Mucosa of rectum (tissue), 2 donors: Measurements from ENCODE around the gene MLLT10.
A peak's percentile ranks its signal among the peaks of the same experiment; 100 is the strongest.

Experiments
- H3K27ac ChIP-seq, 2 donors: one replicate each; pipeline ENCODE4 v1.7.0; 2013; ENCODE audit warnings: inconsistent platforms in 2 of 2, low read depth in 2 of 2, low read length in 2 of 2
- H3K27me3 ChIP-seq, 2 donors: one replicate each; pipeline ENCODE4 v1.7.0; 2013; ENCODE audit warnings: low read length in 2 of 2; ENCODE audit not compliant: control insufficient read depth in 2 of 2, insufficient read depth in 2 of 2
- H3K36me3 ChIP-seq, 2 donors: one replicate each; pipeline ENCODE4 v1.7.0; 2013; ENCODE audit warnings: low read length in 2 of 2; ENCODE audit not compliant: control insufficient read depth in 2 of 2, insufficient read depth in 2 of 2
- H3K4me1 ChIP-seq, 2 donors: one replicate each; pipeline ENCODE4 v1.7.0; 2013; ENCODE audit warnings: low read length in 2 of 2, mild to moderate bottlenecking in 1 of 2; ENCODE audit not compliant: control insufficient read depth in 2 of 2, insufficient read depth in 2 of 2
- H3K4me3 ChIP-seq, 2 donors: one replicate each; pipeline ENCODE4 v1.7.0; 2013; ENCODE audit warnings: low read length in 2 of 2
- H3K9ac ChIP-seq, 2 donors: one replicate each; pipeline ENCODE4 v1.7.0; 2013; ENCODE audit warnings: low read length in 2 of 2, low read depth in 1 of 2, mild to moderate bottlenecking in 1 of 2
- H3K9me3 ChIP-seq, 2 donors: one replicate each; pipeline ENCODE4 v1.7.0; 2013; ENCODE audit warnings: low read length in 2 of 2; ENCODE audit not compliant: control insufficient read depth in 2 of 2
- donor health status: healthy.
- donor health status: Normal muscosa, but diverticular disease.

The MLLT10 gene

GRCh38 chr10:21522631-21523406 lies 11.2 kb upstream of the MLLT10 start:
- no peaks in the 10 kb centered on the region for H3K9me3 ChIP-seq
- no peaks in the 10 kb centered on the region for H3K36me3 ChIP-seq
- H3K9ac ChIP-seq = no peak overlapping the region
- H3K27ac ChIP-seq = no peak overlapping the region
- no peak overlapping the region for H3K4me3 ChIP-seq
- H3K27me3 ChIP-seq = peaks cover 27% of the 10 kb centered on the region in 2 donors
- peaks cover 9 to 21% of the 10 kb centered on the region in 2 donors for H3K4me1 ChIP-seq

GRCh38 chr10:21523557-21524008 lies 10.4 kb upstream of the MLLT10 start:
- H3K9ac ChIP-seq = no peak overlapping the region
- H3K27me3 ChIP-seq = peaks cover 20% of the 10 kb centered on the region in 2 donors
- H3K4me1 ChIP-seq = peaks cover 9 to 16% of the 10 kb centered on the region in 2 donors
- no peak overlapping the region for H3K27ac ChIP-seq
- H3K9me3 ChIP-seq = no peaks in the 10 kb centered on the region
- H3K36me3 ChIP-seq = no peaks in the 10 kb centered on the region
- no peak overlapping the region for H3K4me3 ChIP-seq

DNA sequence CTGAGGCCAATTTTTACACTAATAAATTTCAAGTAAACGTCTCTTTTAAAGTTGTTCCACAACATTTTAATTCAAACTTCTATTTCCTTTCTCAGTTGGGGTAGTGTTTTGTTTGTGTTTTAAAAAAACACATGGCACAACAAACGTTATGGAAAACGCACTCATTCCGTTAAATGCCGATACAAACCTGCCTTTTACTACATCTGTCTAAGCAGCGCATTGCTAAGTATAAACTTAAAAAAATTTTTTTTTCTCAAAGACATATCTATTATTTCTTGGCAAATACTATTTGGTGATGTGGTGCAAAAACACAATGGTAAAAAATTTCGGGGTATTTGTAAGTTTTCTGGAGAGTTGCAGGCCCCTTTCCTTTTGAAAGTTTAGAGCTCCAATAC lies 9.9 kb upstream of the MLLT10 start:
- Histone ChIP-seq H3K9ac (no peak overlapping the region), H3K9me3 (no peaks in the 10 kb centered on the region), H3K27ac (no peak overlapping the region), H3K27me3 (peaks cover 14 to 17% of the 10 kb centered on the region in 2 donors), H3K4me3 (no peak overlapping the region), H3K4me1 (peaks cover 9 to 11% of the 10 kb centered on the region in 2 donors), H3K36me3 (no peaks in the 10 kb centered on the region)

DNA sequence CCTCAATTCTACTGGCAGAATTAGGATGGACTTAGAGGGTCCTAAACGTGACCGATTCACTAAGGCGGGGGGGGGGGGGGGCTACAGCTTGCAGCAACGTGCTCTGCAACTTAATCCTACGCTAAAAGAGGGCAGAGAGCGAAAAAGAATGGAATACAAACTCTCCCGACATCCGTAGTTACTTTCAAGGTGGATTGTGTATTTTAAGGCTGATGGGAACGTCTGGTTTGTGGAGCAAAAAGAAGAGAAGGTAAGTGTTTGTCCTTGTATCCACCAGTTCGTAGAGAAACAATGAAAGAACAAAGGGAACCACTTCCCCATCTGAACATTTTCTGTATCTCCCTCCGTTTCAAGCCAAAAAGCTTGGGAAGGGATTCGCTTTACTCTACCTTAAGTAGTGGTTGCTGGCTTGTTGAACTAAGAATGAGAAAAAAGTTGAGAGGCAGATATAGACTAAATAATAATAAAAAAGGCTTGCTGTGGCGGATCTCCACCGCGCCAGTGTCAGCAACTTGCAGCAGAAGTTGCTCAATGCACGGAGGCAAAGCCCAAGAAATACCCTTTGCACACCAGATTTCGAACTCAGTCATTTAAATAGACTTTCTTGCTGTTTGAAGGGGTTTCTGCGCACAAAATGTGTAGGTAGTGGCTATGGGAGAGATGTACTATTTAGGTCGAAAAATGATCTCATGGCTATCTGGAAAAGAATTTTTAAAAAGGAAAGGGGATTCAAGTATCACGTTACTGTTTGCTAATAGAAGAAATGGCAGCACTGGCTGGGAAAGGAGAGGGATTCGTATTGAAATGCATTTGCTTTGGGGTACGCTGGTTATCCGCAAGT lies 9.3 kb upstream of the MLLT10 start:
- Histone ChIP-seq H3K9ac (peak overlapping the region; percentile 65 to 71), H3K4me1 (peaks cover 9% of the 10 kb centered on the region in 2 donors), H3K9me3 (no peaks in the 10 kb centered on the region), H3K36me3 (no peaks in the 10 kb centered on the region), H3K4me3 (peak overlapping the region; percentile 80 to 86), H3K27ac (peak overlapping the region; percentile 84 to 90), H3K27me3 (peaks cover 8 to 11% of the 10 kb centered on the region in 2 donors)

GRCh38 chr10:21525367-21526187 lies 8.5 kb upstream of the MLLT10 start, which contains the start of gene SKIDA1:
Gene SKIDA1, minus strand, starts transcription at chr10:21525682. Its CDS starts 7,860 bp downstream, at chr10:21517822.
- H3K4me1 ChIP-seq = peaks cover 9% of the 10 kb centered on the region in 2 donors
- H3K36me3 ChIP-seq = no peaks in the 10 kb centered on the region
- H3K9me3 ChIP-seq = no peaks in the 10 kb centered on the region
- peak within 1 kb of the TSS; percentile 67 to 83 for H3K9ac ChIP-seq
- H3K4me3 ChIP-seq = peak within 1 kb of the TSS; percentile 80 to 86
- H3K27ac ChIP-seq = peak within 1 kb of the TSS; percentile 84 to 90
- peaks cover 4 to 6% of the 10 kb centered on the region in 2 donors for H3K27me3 ChIP-seq

DNA sequence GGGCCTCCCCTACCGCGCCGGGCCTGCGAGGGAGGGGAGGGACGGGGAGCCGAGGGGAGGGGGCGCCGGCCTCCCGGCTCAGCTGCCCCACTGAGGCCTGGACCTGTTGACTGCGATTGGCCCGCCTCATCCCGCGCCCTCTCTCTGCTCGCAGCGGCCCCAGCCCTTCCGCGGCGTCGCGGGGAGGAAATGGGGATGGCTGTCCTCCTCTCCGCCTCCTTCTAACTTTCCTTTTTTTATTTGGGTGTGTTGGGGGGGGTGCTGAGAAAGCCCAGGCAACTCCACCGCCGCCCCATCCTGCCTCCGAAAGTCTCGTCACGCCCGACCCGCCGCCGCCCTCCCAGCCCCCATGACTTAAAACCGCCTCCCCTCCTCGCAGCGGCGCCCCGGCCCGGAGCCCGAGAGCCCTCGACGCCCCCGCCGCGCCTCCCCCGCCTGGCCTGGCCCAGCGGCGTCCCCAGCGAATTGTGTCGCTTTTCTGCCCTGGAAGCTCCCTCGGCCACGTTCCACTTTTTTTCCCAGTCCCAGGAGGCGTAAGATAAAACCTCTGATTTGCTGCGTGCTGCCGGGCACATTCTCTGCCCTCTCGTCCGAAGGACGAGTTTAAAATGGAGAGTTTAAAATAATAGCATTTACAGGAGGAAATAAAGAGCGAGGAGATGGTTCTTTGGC lies 7.7 kb upstream of the MLLT10 start:
- peaks cover 9% of the 10 kb centered on the region in 2 donors for H3K4me1 ChIP-seq
- H3K9ac ChIP-seq = peak overlapping the region; percentile 67 to 83
- peak overlapping the region; percentile 84 to 90 for H3K27ac ChIP-seq
- peaks cover 0 to 3% of the 10 kb centered on the region in 2 donors for H3K27me3 ChIP-seq
- H3K36me3 ChIP-seq = no peaks in the 10 kb centered on the region
- no peaks in the 10 kb centered on the region for H3K9me3 ChIP-seq
- H3K4me3 ChIP-seq = peak overlapping the region; percentile 68 to 78

- H3K9ac ChIP-seq = peak overlapping the region; percentile 67 to 83
- H3K4me3 ChIP-seq = peak overlapping the region; percentile 68 to 78
- H3K9me3 ChIP-seq = no peaks in the 10 kb centered on the region
- H3K4me1 ChIP-seq = peaks cover 9% of the 10 kb centered on the region in 2 donors
- peak overlapping the region; percentile 84 to 90 for H3K27ac ChIP-seq
- no peaks in the 10 kb centered on the region for H3K36me3 ChIP-seq
- peaks cover 0 to 3% of the 10 kb centered on the region in 2 donors for H3K27me3 ChIP-seq
Observed at GRCh38 chr10:21526860-21527597, 7.0 kb upstream of the MLLT10 start.

GRCh38 chr10:21527598-21528235 lies 6.3 kb upstream of the MLLT10 start:
- Histone ChIP-seq H3K36me3 (no peaks in the 10 kb centered on the region), H3K4me1 (peaks cover 9% of the 10 kb centered on the region in 2 donors), H3K9ac (peak overlapping the region; percentile 44 to 67), H3K27ac (peak overlapping the region; percentile 84 to 90), H3K9me3 (no peaks in the 10 kb centered on the region), H3K4me3 (peak overlapping the region; percentile 68 to 78), H3K27me3 (peaks cover 0 to 3% of the 10 kb centered on the region in 2 donors)
